K562 (cell line): ENCODE measurements around the gene HCRT.
"Not testable (repeated sequence)": the region's sequence is repeated elsewhere in the genome, so short reads cannot be mapped to it uniquely, and the experiment has no call there.

ENCODE experiments used
- EGR1 ChIP-seq: fragments of 450-650 bp; conservative IDR thresholded peaks from 2 replicates; pipeline ENCODE4 v1.6.1; 2017; ENCODE audit warnings: mild to moderate bottlenecking
- GABPA ChIP-seq: fragments of 200-800 bp; sonication (Bioruptor generic); conservative IDR thresholded peaks from 2 replicates; pipeline ENCODE4 v1.6.1; 2016; ENCODE audit warnings: low read depth, missing genetic modification characterization, missing compliant biosample characterization
- NONO ChIP-seq, 2 experiments: fragments of 200-400 bp in 1 of 2; fragments of 450-650 bp in 1 of 2; formaldehyde crosslinking in 1 of 2; IDR thresholded peaks; 2 replicates each; pipeline ENCODE4 v1.6.1; 2017; ENCODE audit warnings: low read depth in 2 of 2, mild to moderate bottlenecking in 2 of 2, moderate library complexity in 2 of 2, low read length in 1 of 2
- POLR2A ChIP-seq: fragments of 450-650 bp; conservative IDR thresholded peaks from 2 replicates; pipeline ENCODE4 v1.6.1; 2016
- SP1 ChIP-seq: sonication (generic); formaldehyde crosslinking; IDR thresholded peaks from 2 replicates; pipeline ENCODE4 v1.8.1; 2022; ENCODE audit warnings: mild to moderate bottlenecking, missing genetic modification reagents
- STAT5A ChIP-seq: IDR thresholded peaks from 2 replicates; pipeline ENCODE4 v1.6.1; 2012; ENCODE audit warnings: low read length, inconsistent platforms, borderline replicate concordance
- TCF7L2 ChIP-seq: fragments of 150-350 bp; IDR thresholded peaks from 2 replicates; pipeline ENCODE4 v1.6.1; 2016; ENCODE audit warnings: low read depth, mild to moderate bottlenecking, low read length, moderate library complexity
- ZNF431 ChIP-seq: sonication (generic); formaldehyde crosslinking; IDR thresholded peaks from 2 replicates; pipeline ENCODE4 v1.8.0; 2022; ENCODE audit warnings: mild to moderate bottlenecking, missing genetic modification reagents

DNA sequence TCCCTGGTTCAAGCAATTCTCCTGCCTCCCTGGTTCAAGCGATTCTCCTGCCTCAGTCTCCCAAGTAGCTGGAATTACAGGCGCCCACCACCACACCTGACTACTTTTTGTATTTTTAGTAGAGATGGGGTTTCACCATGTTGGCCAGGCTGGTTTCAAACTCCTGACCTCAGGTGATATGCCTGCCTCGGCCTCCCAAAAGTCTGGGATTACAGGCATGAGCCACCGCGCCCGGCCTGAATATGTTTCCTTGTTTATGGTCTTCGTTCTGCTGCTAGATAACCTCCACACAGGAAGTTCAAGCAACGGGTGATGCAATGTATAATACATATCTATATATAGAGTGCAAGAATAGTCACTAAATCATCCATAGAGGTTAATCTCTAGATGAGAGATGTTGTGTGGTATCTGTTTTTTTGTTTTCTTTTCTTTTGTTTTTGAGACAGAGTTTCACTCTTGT is 20.9 kb upstream of the HCRT start:
- not testable (repeated sequence) for TF ChIP-seq STAT5A; ZNF431 (CRISPR knock-in tag); SP1 (CRISPR knock-in tag); TCF7L2; EGR1; NONO (IDR thresholded peaks at IDR 0.05; ENCODE audit: low read depth in 2 of 2, low read length in 1 of 2); POLR2A
- peak; percentile 64 for TF ChIP-seq GABPA (tag)
